NCI-H2107 treated with DMSO at 0.1 percent for 48 hours (cell line): Measurements from ENCODE around the gene ERGIC1.
"Not testable (repeated sequence)": the region's sequence is repeated elsewhere in the genome, so short reads cannot be mapped to it uniquely, and the experiment has no call there.

ENCODE experiments used
- DNase-seq: peaks from one replicate; lab custom pipeline; 2025; ENCODE audit not compliant: unreplicated experiment; lab: John Stamatoyannopoulos, UW

ERGIC1 gene

GRCh38 chr5:172862165-172862801, 28.2 kb downstream of the ERGIC1 start:
- DNase-seq = no peak

DNA sequence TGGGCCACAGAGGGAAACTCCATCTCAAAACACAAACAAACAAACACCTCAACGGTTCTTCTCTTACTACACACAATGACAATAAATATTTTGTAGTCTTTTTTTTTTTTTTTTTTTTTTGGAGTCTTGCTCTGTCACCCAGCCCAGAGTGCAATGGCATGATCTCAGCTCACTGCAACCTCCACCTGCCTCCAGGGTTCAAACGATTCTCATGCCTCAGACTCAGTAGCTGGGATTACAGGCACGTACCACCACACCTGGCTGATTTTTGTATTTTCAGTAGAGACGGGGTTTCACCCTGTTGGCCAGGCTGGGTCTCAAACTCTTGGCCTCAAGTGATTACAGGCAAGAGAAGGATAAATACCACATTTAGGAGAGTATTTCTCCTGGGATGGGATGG, 30.1 kb downstream of the ERGIC1 start:
- not testable (repeated sequence) for DNase-seq

- DNase-seq = no peak
These were observed 30.7 kb downstream of the ERGIC1 start for GRCh38 chr5:172864747-172865146.

- DNase-seq = no peak
These were observed 32.3 kb downstream of the ERGIC1 start for GRCh38 chr5:172866378-172866777.

DNA sequence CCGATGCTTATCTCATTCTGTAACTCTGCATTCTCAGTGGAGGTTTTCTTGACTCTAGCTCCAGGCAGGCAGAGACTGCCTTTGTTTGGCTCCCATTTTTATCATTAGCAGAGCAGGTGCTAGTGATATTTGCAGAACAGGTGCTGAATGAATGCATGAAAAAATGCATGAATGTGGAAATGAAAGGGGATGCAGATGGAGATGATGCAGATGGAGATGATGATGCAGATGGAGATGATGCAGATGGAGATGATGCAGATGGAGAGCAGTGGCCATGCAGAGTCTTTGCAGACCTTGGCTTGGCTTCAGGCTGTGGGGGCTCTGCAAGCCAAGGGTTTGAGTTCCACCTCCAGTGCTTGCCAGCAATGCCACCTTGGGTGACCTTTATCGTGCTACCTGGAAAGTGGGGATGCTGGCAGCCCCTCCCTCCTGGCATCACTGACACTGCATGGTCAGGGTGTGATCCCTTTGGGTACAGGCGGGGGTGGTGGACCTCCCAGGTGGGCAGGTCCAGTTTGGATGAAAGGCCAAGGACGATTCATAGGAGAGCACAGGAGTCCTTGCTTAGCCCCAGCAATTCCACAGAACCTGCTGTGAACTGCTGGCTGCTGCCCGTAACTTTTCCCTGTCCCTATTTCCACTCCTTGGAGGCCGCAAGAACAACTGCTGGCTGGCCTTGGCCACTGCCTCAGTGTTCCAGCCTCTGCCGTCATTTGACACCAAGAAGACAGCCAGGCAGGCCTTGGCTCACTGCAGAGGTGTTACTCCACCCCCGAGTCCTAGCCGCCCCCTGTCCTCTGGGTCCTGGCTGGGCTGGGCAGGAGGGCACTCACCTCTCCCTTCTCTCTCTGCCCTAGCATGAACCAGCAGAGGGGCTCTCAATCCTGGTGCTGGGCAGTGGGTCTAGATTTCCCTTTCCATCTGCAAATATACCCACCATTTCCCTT, 33.0 kb downstream of the ERGIC1 start:
- no peak for DNase-seq

GRCh38 chr5:172867761-172868435, 33.8 kb downstream of the ERGIC1 start:
- no peak for DNase-seq

- no peak for DNase-seq
These were observed 34.4 kb downstream of the ERGIC1 start for GRCh38 chr5:172868436-172868923.

- DNase-seq = no peak
These were observed 35.0 kb downstream of the ERGIC1 start for GRCh38 chr5:172868924-172869591.

GRCh38 chr5:172869691-172870090, 35.6 kb downstream of the ERGIC1 start:
- DNase-seq = no peak

DNA sequence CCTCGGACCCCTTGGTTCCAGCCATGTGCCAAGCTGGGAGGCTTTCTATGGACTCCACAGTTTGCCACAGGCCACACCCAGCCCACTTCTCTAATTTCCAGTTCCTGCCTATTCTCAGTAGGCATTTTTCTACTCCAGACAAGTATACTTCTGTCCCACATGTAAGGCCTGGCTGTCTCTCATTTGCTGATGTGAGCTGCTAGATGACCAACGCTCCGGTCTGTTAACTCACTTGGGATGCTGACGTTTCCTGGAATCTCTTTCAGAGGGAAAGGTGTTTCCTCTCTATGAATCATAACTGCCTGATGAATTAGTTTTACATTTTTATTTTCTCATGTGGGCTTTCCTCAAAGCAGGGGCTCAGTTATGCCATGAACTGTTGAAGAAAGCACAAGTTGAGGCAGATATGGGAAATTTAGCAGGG, 36.3 kb downstream of the ERGIC1 start:
- DNase-seq = no peak

DNA sequence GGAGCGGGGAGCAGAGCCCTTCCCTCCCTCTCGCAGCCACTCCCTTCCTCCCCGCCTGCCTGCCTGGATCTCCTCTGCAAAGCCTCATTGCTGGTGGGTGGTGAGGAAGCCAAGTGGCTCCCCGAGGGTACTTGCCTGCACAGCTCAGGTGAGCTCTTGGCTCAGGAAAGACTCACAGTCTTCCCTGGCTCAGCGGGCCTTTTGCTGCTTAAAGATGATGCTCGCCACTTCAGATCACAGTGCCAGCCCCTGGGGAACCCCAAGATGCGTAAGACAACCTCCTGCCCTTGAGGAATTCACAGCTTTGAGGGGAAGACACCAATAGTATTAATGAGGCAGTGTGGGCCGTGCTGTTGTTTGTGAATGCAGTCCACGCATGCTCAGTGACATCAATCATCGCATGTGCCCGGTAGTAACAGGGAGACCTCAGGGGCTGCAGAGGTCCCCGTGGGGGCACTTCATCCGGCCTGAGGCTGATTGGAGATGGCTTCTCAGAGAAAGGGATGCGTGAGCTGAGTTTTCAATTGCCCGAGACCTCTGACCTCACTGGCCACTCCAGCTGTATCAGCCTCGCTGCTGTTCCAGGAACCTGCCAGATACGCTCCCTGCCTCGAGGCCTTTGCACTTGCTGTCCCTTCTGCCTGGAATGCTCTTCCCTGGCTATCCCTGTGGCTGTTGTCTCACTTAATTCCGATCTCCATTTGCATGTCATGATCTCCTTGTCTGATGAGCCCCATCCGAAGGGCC, 36.8 kb downstream of the ERGIC1 start:
- no peak for DNase-seq

GRCh38 chr5:172871536-172871935, 37.5 kb downstream of the ERGIC1 start:
- DNase-seq = no peak

GRCh38 chr5:172871982-172872381, 37.9 kb downstream of the ERGIC1 start:
- DNase-seq = no peak

- DNase-seq = no peak
These were observed 39.0 kb downstream of the ERGIC1 start for GRCh38 chr5:172872997-172873491.

DNA sequence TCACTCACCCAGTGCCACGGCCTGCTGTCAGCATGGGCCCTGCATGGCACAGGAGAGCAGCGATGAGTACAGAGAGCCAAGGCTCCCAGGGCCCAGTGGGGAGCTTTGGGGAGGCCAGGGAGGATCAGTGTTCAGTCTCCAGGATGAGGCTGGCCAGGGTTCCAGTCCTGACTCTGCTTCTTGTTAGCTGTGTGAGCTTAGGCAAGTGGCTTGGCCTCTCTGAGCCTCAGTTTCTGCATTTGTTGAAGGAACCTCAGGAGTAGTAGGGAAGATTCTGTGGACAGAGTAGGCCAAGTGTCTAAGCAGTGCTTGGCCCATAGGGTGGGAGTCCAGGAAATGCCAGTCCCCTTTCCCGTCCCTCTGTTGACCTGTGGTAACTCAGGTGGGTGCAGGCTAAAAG, 39.5 kb downstream of the ERGIC1 start:
- DNase-seq = no peak

GRCh38 chr5:172874647-172875504, 40.8 kb downstream of the ERGIC1 start:
- no peak for DNase-seq

DNA sequence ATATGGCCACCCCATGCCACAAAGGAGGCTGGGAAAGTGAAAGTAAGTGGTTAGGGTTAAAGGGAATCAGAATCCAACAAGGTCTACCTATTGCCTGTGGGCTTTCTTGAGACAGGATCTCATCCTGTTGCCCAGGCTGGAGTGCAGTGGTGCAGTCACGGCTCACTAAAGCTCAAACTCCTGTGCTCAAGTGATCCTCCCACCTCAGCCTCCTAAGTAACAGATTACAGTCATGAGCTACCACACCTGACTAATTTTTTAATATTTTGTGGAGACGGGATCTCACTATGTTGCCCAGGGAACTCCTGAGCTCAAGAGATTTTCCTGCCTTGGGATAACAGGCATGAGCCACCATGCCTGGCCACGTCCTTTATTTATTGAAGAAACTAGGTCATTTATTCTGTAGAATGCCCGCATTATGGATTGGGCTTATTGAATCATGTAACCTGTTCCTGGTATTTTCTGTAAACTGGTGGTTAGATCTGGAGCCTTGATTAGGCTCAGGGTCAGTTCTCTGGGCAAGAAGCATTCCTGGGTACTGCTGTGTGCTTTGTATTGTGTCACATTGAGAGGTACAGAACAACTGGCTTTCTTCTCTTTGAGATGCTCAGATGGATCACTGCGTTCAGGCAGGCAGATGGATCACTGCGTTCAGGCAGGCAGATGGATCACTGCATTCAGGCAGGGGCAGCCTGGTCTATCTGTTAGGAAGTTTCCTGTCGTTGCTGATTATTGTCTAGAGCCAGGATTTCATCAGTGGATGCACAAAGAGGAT, 41.6 kb downstream of the ERGIC1 start:
- DNase-seq = no peak

GRCh38 chr5:172876578-172876977, 42.5 kb downstream of the ERGIC1 start:
- DNase-seq = no peak
